Ascending aorta (tissue), 2 donors: ENCODE results near the gene MGMT. TPM values are rescaled to one million over a fixed set of nuclear protein-coding genes. Genes with fewer than 3 reads are reported as not detected.

Source experiments
- DNase-seq, 2 donors: peaks; one replicate each; pipeline ENCODE4 v3.0.0-alpha.2; 2019; ENCODE audit warnings: low spot score in 2 of 2
- H3K27ac ChIP-seq, 2 donors: fragments of 200-600 bp; sonication (generic); one replicate each; pipeline ENCODE4 v1.5.1; 2016 to 2017; ENCODE audit warnings: mild to moderate bottlenecking in 1 of 2
- H3K27me3 ChIP-seq: fragments of 200-600 bp; sonication (generic); one replicate; pipeline ENCODE4 v1.5.1; 2017
- H3K36me3 ChIP-seq, 2 donors: fragments of 200-600 bp; sonication (generic); one replicate each; pipeline ENCODE4 v1.5.1; 2016
- H3K4me1 ChIP-seq, 2 donors: fragments of 200-600 bp; sonication (generic); one replicate each; pipeline ENCODE4 v1.5.1; 2016 to 2017; ENCODE audit warnings: mild to moderate bottlenecking in 1 of 2
- H3K4me3 ChIP-seq, 2 donors: fragments of 200-600 bp; sonication (generic); one replicate each; pipeline ENCODE4 v1.5.1; 2016 to 2017; ENCODE audit warnings: mild to moderate bottlenecking in 1 of 2
- H3K9me3 ChIP-seq, 2 donors: fragments of 200-600 bp; sonication (generic); one replicate each; pipeline ENCODE4 v1.5.1; 2016
- intact Hi-C: fragments of 100-400 bp; cut with DNase I; formaldehyde crosslinking; loops from one replicate; pipeline ENCODE4 v1.15.1; 2023
- total RNA-seq: library from RNA; depleted of rRNA; stranded (reverse); fragments of >200 nt; gene quantifications from one replicate; pipeline ENCODE4 v1.1.0, GENCODE V29; 2016
- TF ChIP-seq, protein P1 (sequence below), 3 experiments: fragments of 200-600 bp in 2 of 3; fragments of 450-650 bp in 1 of 3; sonication (generic) in 2 of 3; IDR thresholded peaks; one replicate each; pipeline ENCODE4 v1.5.1; 2016 to 2019; ENCODE audit warnings: antibody characterized with exemption in 3 of 3, mild to moderate bottlenecking in 1 of 3, moderate library complexity in 1 of 3

Gene MGMT
- total RNA-seq, 1 donor from 2014 or later: 7.0 TPM

DNA sequence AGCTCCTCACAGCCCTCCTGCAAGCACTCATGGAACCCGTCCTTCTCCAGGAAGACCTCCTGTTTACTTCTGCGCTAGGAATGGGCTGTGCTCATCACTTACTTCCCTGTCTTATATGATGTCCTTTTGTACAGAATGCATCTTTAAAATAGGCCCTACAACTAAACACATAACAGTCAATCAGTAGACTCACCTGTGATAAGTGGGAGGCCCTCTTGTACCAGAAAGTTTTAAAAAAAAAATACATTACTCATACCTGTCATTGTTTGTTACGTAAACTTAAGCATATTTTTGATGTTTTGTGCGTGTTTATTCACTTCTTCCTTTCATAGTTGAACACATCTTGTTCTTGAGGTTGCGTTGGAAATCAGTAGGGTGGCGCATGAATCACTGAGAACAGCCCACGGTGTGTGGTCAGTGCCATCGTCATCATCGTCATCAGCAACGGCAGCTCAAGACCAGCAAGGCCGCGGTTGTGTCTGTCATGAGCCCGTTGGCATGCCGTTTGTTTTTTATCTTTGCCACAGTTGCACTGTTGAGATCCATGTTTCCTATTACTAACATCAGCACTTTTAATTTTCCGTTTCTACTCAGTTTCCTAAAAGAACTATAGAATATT, 232.8 kb downstream of the MGMT start:
- H3K36me3 ChIP-seq: no peaks in the 10 kb centered on the region
- H3K4me1 ChIP-seq: no peaks in the 10 kb centered on the region
- TF ChIP-seq, protein P1, sequence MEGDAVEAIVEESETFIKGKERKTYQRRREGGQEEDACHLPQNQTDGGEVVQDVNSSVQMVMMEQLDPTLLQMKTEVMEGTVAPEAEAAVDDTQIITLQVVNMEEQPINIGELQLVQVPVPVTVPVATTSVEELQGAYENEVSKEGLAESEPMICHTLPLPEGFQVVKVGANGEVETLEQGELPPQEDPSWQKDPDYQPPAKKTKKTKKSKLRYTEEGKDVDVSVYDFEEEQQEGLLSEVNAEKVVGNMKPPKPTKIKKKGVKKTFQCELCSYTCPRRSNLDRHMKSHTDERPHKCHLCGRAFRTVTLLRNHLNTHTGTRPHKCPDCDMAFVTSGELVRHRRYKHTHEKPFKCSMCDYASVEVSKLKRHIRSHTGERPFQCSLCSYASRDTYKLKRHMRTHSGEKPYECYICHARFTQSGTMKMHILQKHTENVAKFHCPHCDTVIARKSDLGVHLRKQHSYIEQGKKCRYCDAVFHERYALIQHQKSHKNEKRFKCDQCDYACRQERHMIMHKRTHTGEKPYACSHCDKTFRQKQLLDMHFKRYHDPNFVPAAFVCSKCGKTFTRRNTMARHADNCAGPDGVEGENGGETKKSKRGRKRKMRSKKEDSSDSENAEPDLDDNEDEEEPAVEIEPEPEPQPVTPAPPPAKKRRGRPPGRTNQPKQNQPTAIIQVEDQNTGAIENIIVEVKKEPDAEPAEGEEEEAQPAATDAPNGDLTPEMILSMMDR (IDR thresholded peaks at IDR 0.05): no peak
- no peak overlapping the region for H3K27ac ChIP-seq
- H3K27me3 ChIP-seq: no peaks in the 10 kb centered on the region
- intact Hi-C loops: no loop called here
- no peak overlapping the region for H3K4me3 ChIP-seq
- DNase-seq: no peak
- no peaks in the 10 kb centered on the region for H3K9me3 ChIP-seq

DNA sequence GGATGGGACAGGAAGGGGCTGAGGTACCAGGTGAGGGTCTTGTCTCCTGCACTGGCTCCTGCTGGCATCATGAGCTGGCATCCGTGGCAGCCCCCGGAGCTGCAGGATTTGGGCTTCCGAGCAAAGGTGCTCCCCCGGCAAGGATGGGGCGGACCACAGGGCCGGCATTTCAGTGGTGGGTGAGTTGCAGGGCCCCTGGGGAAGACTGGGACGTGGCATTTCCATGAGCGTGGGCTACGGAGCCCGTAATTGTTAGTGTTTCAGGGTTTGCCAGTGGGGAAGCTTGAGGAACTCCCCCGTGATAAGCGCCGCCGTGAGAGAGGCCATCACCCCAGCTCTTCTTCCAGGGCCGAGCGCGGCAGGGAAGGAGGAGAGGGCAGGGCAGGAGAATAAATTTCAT, 235.6 kb downstream of the MGMT start:
- no peak for DNase-seq
- Histone ChIP-seq H3K27ac (no peak overlapping the region), H3K36me3 (no peaks in the 10 kb centered on the region), H3K9me3 (no peaks in the 10 kb centered on the region), H3K4me3 (no peak overlapping the region), H3K27me3 (no peaks in the 10 kb centered on the region), H3K4me1 (peaks cover 0 to under 1% of the 10 kb centered on the region in 2 donors)
- TF ChIP-seq, protein P1 (IDR thresholded peaks at IDR 0.05): no peak
- intact Hi-C loops: no loop called here

DNA sequence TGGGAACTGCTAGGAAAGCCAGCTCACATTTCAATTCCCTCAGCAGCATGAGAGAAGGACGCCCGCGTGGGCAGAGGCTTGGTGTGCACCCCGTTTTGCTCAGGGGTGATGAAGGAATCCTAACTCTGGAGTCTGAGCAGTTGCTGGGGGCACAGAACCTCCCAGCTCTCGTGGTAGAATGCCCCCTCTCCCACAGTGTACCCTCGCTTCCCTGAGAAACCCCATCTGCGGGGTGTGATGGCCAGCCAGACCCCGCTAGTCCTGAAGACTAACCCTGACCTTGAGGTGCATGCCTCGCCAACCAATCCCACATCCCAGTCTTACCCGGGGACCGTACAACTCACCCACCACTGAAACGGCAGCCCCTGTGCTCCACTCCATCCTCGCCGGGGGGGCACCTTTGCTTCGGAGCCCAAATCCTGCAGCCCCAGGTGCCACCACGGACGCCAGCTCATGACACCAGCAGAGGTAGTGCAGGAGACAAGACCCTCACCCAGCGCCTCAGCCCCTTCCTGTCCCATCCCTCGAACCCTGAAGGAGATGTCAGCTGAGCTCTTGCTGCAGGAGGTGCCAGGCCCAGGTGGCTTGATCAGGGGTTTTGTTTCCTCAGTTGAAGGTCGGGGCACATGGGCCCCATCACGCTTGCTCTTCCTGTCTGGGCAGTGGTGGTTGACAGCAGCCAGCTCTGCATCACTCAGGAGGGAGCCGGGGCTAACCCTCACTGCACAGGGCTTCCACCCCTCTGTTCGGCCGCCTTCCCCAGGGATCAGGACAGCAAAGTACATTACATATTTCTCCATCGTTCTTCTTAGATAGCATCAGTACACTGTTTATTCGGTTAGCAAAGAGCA, 236.5 kb downstream of the MGMT start:
- intact Hi-C loops: no loop called here
- H3K27me3 ChIP-seq: no peaks in the 10 kb centered on the region
- H3K4me3 ChIP-seq: no peak overlapping the region
- TF ChIP-seq, protein P1 (IDR thresholded peaks at IDR 0.05): no peak
- H3K9me3 ChIP-seq: no peaks in the 10 kb centered on the region
- H3K36me3 ChIP-seq: no peaks in the 10 kb centered on the region
- peaks cover 0 to 7% of the 10 kb centered on the region in 2 donors for H3K4me1 ChIP-seq
- no peak for DNase-seq
- no peak overlapping the region for H3K27ac ChIP-seq

DNA sequence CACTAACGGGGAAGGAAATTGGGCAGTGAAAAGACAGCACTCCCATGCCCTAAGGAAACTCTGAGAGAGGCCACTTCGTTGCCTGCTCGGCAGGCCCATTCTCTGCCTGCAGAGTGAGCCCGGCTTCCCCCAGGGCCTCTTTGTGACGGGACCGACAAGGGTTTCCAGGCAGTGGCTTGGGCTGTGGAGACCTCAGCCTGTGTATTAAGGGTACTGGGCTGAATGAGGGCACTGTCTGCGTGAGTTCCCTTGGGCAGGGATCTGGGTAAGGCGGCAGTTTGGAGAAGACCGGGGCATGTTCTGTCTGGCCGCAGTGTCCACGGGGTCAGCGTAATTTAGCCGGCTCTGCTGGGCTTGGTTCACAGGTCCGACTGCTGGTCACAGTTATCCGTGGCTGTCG, 237.2 kb downstream of the MGMT start:
- Histone ChIP-seq H3K4me1 (peaks cover 0 to 7% of the 10 kb centered on the region in 2 donors), H3K9me3 (no peaks in the 10 kb centered on the region), H3K27me3 (no peaks in the 10 kb centered on the region), H3K4me3 (no peak overlapping the region), H3K36me3 (no peaks in the 10 kb centered on the region), H3K27ac (no peak overlapping the region)
- TF ChIP-seq, protein P1 (IDR thresholded peaks at IDR 0.05): no peak
- DNase-seq: no peak
- intact Hi-C loops: no loop called here

DNA sequence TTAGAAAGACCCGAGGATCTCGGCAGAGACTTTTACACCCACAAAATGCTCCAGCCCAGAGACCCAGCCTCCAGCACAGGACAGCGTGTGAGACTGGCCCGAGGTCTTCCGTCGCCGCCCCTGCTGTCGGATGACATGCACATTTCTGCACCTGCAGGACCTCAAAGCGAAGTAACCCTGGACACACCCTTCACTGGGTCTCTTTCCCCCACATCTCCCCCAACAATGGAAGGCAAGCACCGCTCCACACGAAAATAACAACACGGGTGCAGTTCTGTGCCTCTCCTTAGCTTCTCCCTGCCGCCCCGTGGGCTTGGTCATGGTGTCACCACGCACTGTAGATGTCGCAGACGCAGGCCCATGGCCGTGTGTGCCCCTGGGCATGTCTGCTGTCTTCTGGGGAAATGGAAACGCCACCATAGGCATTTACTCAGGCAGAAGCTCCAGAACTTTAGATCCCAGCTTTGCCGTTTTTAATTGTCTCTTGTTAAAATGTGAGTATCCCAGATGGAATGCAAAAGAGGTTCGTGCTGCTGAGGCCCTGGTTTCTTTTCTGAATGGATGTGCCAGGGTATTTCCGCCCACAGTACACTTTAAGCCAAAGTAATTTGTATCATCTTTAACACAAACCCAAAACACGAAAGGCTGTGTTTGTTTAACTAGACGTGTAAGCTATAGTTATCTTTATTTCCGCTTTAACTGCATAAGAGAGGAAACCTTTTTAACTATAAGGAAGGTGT, 237.9 kb downstream of the MGMT start:
- Histone ChIP-seq H3K4me3 (no peak overlapping the region), H3K27ac (no peak overlapping the region), H3K36me3 (no peaks in the 10 kb centered on the region), H3K4me1 (peaks cover 0 to 7% of the 10 kb centered on the region in 2 donors), H3K27me3 (no peaks in the 10 kb centered on the region), H3K9me3 (no peaks in the 10 kb centered on the region)
- DNase-seq: no peak
- TF ChIP-seq, protein P1 (IDR thresholded peaks at IDR 0.05): no peak
- intact Hi-C loops: no loop called here
